Peyer's patch (tissue), 4 donors: ENCODE data around the gene CELSR2. TPM values are rescaled to one million over a fixed set of nuclear protein-coding genes. Genes with fewer than 3 reads are reported as not detected.
"Not testable (repeated sequence)": the region's sequence is repeated elsewhere in the genome, so short reads cannot be mapped to it uniquely, and the experiment has no call there.

Experiments
- DNase-seq, 3 donors: peaks; one replicate each; pipeline ENCODE4 v3.0.0-alpha.2; 2017 to 2019
- H3K27ac ChIP-seq, 4 donors: fragments of 200-600 bp; sonication (generic); one replicate each; pipeline ENCODE4 v1.5.1; 2016 to 2019
- H3K27me3 ChIP-seq, 2 donors: fragments of 200-600 bp; sonication (generic); one replicate each; pipeline ENCODE4 v1.5.1; 2019
- H3K36me3 ChIP-seq, 3 donors: fragments of 200-600 bp; sonication (generic); one replicate each; pipeline ENCODE4 v1.5.1; 2016 to 2019
- H3K4me1 ChIP-seq, 4 donors: fragments of 200-600 bp; sonication (generic); one replicate each; pipeline ENCODE4 v1.5.1; 2016 to 2019
- H3K4me3 ChIP-seq, 4 donors: fragments of 200-600 bp; sonication (generic); 1 replicate in 3 of 4; 2 replicates in 1 of 4; pipeline ENCODE4 v1.5.1; 2016 to 2019; ENCODE audit warnings: mild to moderate bottlenecking in 1 of 4
- H3K9me3 ChIP-seq, 4 donors: fragments of 200-600 bp; sonication (generic); one replicate each; pipeline ENCODE4 v1.5.1; 2016 to 2019; ENCODE audit warnings: mild to moderate bottlenecking in 1 of 4
- POLR2A ChIP-seq, 2 donors: fragments of 450-650 bp; IDR thresholded peaks; one replicate each; pipeline ENCODE4 v1.5.1; 2017; ENCODE audit warnings: antibody characterized with exemption in 2 of 2, mild to moderate bottlenecking in 2 of 2, moderate library complexity in 2 of 2
- total RNA-seq, 4 donors: library from RNA; depleted of rRNA; stranded (reverse); fragments of >200 nt; gene quantifications; one replicate each; pipeline ENCODE4 v1.1.0, GENCODE V29; 2016
- TF ChIP-seq, protein P1 (sequence below), 6 experiments: fragments of 450-650 bp in 4 of 6; fragments of 200-600 bp in 2 of 6; sonication (generic) in 1 of 6; IDR thresholded peaks; one replicate each; pipeline ENCODE4 v1.5.1; 2017 to 2019; ENCODE audit warnings: antibody characterized with exemption in 6 of 6, mild to moderate bottlenecking in 3 of 6, moderate library complexity in 1 of 6

CELSR2 gene
- total RNA-seq, 4 donors from 2014 or later: 2.6 to 6.4 (median 4.6) TPM

DNA sequence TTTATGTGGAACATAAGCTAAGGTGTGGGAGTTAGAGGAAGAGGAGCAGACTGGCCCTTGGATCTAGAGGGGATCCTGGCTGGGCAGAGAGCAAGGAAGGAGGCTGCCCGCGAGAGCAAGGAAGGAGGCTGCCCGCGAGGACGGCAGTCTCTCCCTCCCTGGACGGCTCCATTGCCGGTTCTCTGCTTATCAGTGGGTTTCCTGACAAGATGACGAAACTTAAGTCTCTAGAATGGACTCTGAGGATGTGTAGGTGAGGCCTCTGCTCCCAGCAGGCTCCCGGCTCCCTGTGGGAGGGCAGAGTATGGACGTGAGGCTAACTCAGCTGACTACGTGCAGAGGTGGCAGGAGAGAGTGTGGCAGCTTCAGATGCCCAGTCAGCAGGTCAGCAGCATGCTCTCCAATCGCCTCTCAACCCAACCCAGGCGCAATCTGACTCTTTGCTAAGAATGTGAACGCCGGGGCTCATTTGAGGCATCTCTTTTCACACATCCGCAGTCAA is 51.4 kb downstream of the CELSR2 start:
- Histone ChIP-seq H3K4me1 (peaks cover 0 to 8% (median 0%) of the 10 kb centered on the region in 4 donors), H3K27me3 (no peaks in the 10 kb centered on the region), H3K27ac (no peak overlapping the region), H3K9me3 (no peaks in the 10 kb centered on the region), H3K36me3 (no peaks in the 10 kb centered on the region), H3K4me3 (no peak overlapping the region)
- no peak for DNase-seq
- TF ChIP-seq, protein P1, sequence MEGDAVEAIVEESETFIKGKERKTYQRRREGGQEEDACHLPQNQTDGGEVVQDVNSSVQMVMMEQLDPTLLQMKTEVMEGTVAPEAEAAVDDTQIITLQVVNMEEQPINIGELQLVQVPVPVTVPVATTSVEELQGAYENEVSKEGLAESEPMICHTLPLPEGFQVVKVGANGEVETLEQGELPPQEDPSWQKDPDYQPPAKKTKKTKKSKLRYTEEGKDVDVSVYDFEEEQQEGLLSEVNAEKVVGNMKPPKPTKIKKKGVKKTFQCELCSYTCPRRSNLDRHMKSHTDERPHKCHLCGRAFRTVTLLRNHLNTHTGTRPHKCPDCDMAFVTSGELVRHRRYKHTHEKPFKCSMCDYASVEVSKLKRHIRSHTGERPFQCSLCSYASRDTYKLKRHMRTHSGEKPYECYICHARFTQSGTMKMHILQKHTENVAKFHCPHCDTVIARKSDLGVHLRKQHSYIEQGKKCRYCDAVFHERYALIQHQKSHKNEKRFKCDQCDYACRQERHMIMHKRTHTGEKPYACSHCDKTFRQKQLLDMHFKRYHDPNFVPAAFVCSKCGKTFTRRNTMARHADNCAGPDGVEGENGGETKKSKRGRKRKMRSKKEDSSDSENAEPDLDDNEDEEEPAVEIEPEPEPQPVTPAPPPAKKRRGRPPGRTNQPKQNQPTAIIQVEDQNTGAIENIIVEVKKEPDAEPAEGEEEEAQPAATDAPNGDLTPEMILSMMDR (IDR thresholded peaks at IDR 0.05): no peak
- no peak for TF ChIP-seq POLR2A (IDR thresholded peaks at IDR 0.05)

DNA sequence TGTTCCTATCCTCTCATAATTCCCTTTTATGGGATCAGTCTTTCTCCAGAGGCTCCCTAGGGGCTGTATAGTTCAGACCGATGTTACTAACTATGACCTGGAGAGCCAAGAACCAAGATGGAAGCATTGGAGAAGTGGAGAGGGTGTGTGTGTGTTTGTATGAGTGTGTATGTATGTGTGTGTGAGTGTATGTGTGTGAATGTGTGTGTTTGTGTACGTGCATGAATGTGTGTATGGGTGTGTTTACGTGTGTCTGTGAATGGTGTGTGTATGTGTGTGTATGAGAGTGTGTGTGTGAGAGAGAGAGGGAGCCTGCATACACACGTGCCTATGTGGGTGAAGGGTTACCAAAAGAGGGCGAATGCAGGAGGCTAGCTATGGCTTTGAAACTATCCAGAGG is 52.5 kb downstream of the CELSR2 start:
- H3K9me3 ChIP-seq: no peaks in the 10 kb centered on the region
- no peak for DNase-seq
- no peak overlapping the region for H3K4me3 ChIP-seq
- no peaks in the 10 kb centered on the region for H3K36me3 ChIP-seq
- peaks cover 0 to 12% (median 0%) of the 10 kb centered on the region in 4 donors for H3K4me1 ChIP-seq
- TF ChIP-seq, protein P1 (IDR thresholded peaks at IDR 0.05): no peak
- no peak for TF ChIP-seq POLR2A (IDR thresholded peaks at IDR 0.05)
- no peaks in the 10 kb centered on the region for H3K27me3 ChIP-seq
- no peak overlapping the region for H3K27ac ChIP-seq

DNA sequence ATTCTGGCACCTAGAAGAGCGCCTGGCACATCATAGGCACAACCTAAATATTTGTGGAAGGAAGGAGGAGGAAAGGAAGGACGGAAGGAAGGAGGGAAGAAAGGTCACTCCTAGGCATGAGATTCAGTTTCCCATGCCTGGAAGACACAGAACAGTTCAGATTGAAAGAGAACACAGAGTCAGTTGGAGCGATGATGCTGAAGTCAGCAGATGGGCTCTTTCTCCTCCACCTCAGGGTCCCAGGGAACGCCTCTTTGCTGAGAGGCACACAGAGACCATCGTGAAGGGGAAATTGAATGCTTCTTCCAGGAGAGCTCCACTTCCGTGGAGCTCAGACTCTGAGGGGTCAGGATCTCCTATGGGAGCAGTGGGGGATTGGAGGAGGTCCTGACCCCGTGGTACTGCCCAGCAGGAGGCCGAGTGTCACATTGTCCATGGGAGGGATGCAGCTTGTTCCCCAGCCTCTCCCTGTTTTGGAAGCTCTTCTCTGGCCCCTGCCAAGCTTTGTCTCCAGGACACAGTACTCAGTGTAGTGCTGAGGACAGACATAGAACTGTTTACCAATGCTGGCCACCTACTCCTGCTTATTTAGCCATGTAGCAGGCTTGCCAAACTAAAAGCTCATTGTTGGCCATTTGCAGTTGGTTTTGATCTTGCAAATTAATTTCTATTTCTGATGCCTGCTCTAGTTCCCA is 55.0 kb downstream of the CELSR2 start:
- Histone ChIP-seq H3K27ac (no peak overlapping the region), H3K9me3 (no peaks in the 10 kb centered on the region), H3K27me3 (no peaks in the 10 kb centered on the region), H3K36me3 (no peaks in the 10 kb centered on the region), H3K4me3 (no peak overlapping the region), H3K4me1 (peaks cover 0 to 18% (median 0%) of the 10 kb centered on the region in 4 donors)
- TF ChIP-seq POLR2A (IDR thresholded peaks at IDR 0.05): no peak
- no peak for DNase-seq

DNA sequence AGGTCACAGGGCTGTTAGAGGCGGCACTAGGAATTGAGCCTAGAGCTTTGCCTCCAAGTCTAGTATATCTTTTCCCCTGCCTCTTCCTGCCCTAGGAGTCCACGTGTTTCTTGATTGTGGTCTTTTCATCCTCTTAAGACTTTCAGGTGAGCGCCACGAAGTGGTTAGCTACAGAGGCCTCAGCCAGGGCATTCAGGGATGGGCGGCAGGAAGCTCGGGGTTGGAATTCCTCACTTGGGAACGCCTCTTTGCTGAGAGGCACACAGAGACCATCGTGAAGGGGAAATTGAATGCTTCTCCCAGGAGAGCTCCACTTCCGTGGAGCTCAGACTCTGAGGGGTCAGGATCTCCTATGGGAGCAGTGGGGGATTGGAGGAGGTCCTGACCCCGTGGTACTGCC is 56.7 kb downstream of the CELSR2 start:
- H3K4me1 ChIP-seq: peaks cover 0 to 15% (median 0%) of the 10 kb centered on the region in 4 donors
- H3K4me3 ChIP-seq, H3K27me3 ChIP-seq, H3K36me3 ChIP-seq, DNase-seq, H3K27ac ChIP-seq, H3K9me3 ChIP-seq: not testable (repeated sequence)

DNA sequence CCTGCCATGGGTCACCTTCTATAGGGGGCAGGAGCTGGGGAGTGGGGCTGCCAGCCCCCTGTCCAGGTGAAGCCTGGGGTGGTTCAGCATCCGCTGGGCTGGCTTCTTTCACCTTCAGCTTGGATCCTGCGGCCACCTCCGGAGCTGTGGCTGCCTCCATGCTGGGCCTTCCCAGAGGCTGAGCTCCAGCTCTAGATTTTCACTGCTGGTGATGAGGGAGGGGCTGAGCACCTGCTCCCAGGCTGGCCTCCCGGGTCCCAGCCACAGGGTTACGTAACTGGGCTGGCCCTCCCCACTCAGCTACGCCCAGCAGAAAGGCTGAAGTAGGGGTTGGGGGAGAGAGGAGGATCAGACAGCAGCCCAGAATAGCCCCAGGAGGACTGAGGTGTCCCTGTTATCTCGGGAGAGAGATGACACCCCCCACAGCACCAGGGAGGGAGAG is 57.5 kb downstream of the CELSR2 start, which contains the start of gene MYBPHL:
Gene MYBPHL (minus strand): TSS at position 180 of the 442 bp plus-strand sequence. CDS start 20 bp downstream, at position 160.
- TF ChIP-seq, protein P1 (IDR thresholded peaks at IDR 0.05): no peak
- TF ChIP-seq POLR2A (IDR thresholded peaks at IDR 0.05): no peak
- Histone ChIP-seq H3K9me3 (no peaks in the 10 kb centered on the region), H3K27me3 (no peaks in the 10 kb centered on the region), H3K4me1 (peaks cover 0 to 15% (median 0%) of the 10 kb centered on the region in 4 donors), H3K27ac (peak within 1 kb of the TSS in 1 of 4 donors; percentile 12), H3K36me3 (peaks cover 0 to 7% (median 0%) of the 10 kb centered on the region in 3 donors), H3K4me3 (no peak within 1 kb of the TSS)
- DNase-seq: no peak

DNA sequence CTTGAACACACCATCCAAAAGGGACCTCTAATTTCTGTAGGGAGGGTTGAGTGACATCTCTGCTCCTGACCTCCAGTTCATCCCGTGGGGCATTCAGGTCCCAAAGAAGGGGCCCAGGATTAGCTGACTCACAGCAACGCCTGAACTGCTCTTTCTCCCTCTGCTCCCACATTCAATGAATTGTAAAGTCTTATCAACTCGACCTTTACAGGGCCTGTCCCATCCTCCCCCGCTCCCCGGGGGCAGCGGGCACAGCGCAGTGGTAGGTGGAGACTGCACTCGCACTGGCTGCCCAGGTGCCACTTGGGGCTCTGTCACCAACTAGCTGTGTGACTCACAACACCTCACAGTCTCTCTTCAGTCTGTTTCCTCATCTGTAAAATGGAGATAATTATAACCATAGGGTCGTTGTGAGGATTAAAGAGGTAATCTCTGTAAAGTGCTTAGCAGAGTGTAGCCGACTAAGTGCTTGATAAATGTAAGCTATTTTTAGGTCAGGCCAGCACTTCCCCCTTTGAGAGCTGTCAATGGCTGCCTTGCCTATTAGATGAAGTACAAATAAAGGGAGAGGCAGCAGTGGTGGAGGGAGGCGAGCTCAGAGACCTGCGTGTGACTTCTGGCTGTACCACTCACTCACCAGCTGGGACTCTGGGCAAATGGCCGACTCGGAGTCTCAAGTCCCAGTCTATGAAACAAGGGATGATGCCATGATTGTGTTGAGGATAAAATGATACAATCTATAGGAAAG is 58.1 kb downstream of the CELSR2 start:
- TF ChIP-seq POLR2A (IDR thresholded peaks at IDR 0.05): no peak
- TF ChIP-seq, protein P1 (IDR thresholded peaks at IDR 0.05): no peak
- no peak overlapping the region for H3K4me3 ChIP-seq
- peaks cover 0 to 15% (median 0%) of the 10 kb centered on the region in 4 donors for H3K4me1 ChIP-seq
- peak in 2 of 3 donors; percentile 65 to 70 for DNase-seq
- H3K27me3 ChIP-seq: no peaks in the 10 kb centered on the region
- H3K27ac ChIP-seq: peak overlapping the region in 1 of 4 donors; percentile 12
- peaks cover 0 to 12% (median 0%) of the 10 kb centered on the region in 3 donors for H3K36me3 ChIP-seq
- H3K9me3 ChIP-seq: no peaks in the 10 kb centered on the region
